Measurements from ENCODE around the gene FGF14. TPM values are rescaled to one million over a fixed set of nuclear protein-coding genes. Genes with fewer than 3 reads are reported as not detected.

Gene FGF14
- total and polyA plus RNA-seq, 9 donors, result 0.06 to 4.8 (median 0.60) TPM; not detected in 2

- Histone ChIP-seq H3K9me3 (no peaks in the 10 kb centered on the region), H3K36me3 (no peaks in the 10 kb centered on the region), H3K27ac (no peak overlapping the region), H3K27me3 (no peaks in the 10 kb centered on the region), H3K4me1 (ENCODE audit: insufficient read depth) (no peaks in the 10 kb centered on the region), H3K4me3 (no peak overlapping the region)
- WGBS, 3 donors, result 1 to 3% (median 2%) methylated on average over 24 of the region's 24 CpGs
- intact Hi-C loops (cut with DNase I), result no loop called here
- TF ChIP-seq EP300 (IDR thresholded peaks at IDR 0.05) (no peak), POLR2A (IDR thresholded peaks at IDR 0.05) (no peak), CTCF (IDR thresholded peaks at IDR 0.05) (no peak)
- no peak for DNase-seq
These were observed 482.2 kb downstream of the FGF14 start for GRCh38 chr13:101919541-101920181.

GRCh38 chr13:101917833-101918661, 483.8 kb downstream of the FGF14 start:
- Histone ChIP-seq H3K36me3 (no peaks in the 10 kb centered on the region), H3K4me3 (no peak overlapping the region), H3K9me3 (no peaks in the 10 kb centered on the region), H3K27me3 (no peaks in the 10 kb centered on the region), H3K4me1 (ENCODE audit: insufficient read depth) (no peaks in the 10 kb centered on the region), H3K27ac (no peak overlapping the region)
- 10 to 15% (median 13%) methylated on average over 14 of the region's 14 CpGs for WGBS, 3 donors
- intact Hi-C loops (cut with DNase I), result no loop called here
- DNase-seq, result no peak
- TF ChIP-seq POLR2A (IDR thresholded peaks at IDR 0.05) (no peak), EP300 (IDR thresholded peaks at IDR 0.05) (no peak), CTCF (IDR thresholded peaks at IDR 0.05) (no peak)

GRCh38 chr13:101917475-101917810, 484.4 kb downstream of the FGF14 start:
- Histone ChIP-seq H3K36me3 (no peaks in the 10 kb centered on the region), H3K9me3 (no peaks in the 10 kb centered on the region), H3K4me1 (ENCODE audit: insufficient read depth) (no peaks in the 10 kb centered on the region), H3K4me3 (no peak overlapping the region), H3K27ac (no peak overlapping the region), H3K27me3 (no peaks in the 10 kb centered on the region)
- 1 to 2% (median 1%) methylated on average over 16 of the region's 16 CpGs for WGBS, 3 donors
- intact Hi-C loops (cut with DNase I), result no loop called here
- no peak for DNase-seq
- no peak for TF ChIP-seq CTCF (IDR thresholded peaks at IDR 0.05)
- no peak for TF ChIP-seq EP300 (IDR thresholded peaks at IDR 0.05)
- TF ChIP-seq POLR2A (IDR thresholded peaks at IDR 0.05), result no peak

- intact Hi-C loops (cut with DNase I), result no loop called here
- no peaks in the 10 kb centered on the region for H3K36me3 ChIP-seq
- no peak for DNase-seq
- no peak overlapping the region for H3K4me3 ChIP-seq
- no peaks in the 10 kb centered on the region for H3K27me3 ChIP-seq
- H3K9me3 ChIP-seq, result no peaks in the 10 kb centered on the region
- no peak for TF ChIP-seq CTCF (IDR thresholded peaks at IDR 0.05)
- no peak for TF ChIP-seq POLR2A (IDR thresholded peaks at IDR 0.05)
- no peak for TF ChIP-seq EP300 (IDR thresholded peaks at IDR 0.05)
- H3K4me1 ChIP-seq (ENCODE audit: insufficient read depth), result no peaks in the 10 kb centered on the region
- no peak overlapping the region for H3K27ac ChIP-seq
- 1 to 2% (median 1%) methylated on average over 18 to 73 of the region's 73 CpGs for WGBS, 3 donors
These were observed 484.9 kb downstream of the FGF14 start for GRCh38 chr13:101916775-101917474.
